Endothelial cell (in vitro differentiated cells): ENCODE measurements around the gene PDZD11. TPM values are rescaled to one million over a fixed set of nuclear protein-coding genes. Genes with fewer than 3 reads are reported as not detected.

Experiments
- DNase-seq: peaks from one replicate; pipeline ENCODE4 v3.0.0; 2021; ENCODE audit warnings: low spot score
- H3K27ac Mint-ChIP-seq: one replicate; pipeline ENCODE4 v1.8.0; 2021; ENCODE audit warnings: mixed read lengths, inconsistent platforms; ENCODE audit not compliant: unreplicated experiment
- H3K27me3 Mint-ChIP-seq: one replicate; pipeline ENCODE4 v1.8.0; 2021; ENCODE audit warnings: mild to moderate bottlenecking, moderate library complexity, mixed read lengths, inconsistent platforms; ENCODE audit not compliant: unreplicated experiment
- H3K36me3 Mint-ChIP-seq: one replicate; pipeline ENCODE4 v1.8.0; 2021; ENCODE audit warnings: mild to moderate bottlenecking, low read depth, mixed read lengths, inconsistent platforms; ENCODE audit not compliant: unreplicated experiment
- H3K4me1 Mint-ChIP-seq: one replicate; pipeline ENCODE4 v1.8.0; 2021; ENCODE audit warnings: mild to moderate bottlenecking, mixed read lengths, inconsistent platforms; ENCODE audit not compliant: unreplicated experiment
- H3K4me3 Mint-ChIP-seq: one replicate; pipeline ENCODE4 v1.8.0; 2021; ENCODE audit warnings: mild to moderate bottlenecking, mixed read lengths, inconsistent platforms; ENCODE audit not compliant: unreplicated experiment
- H3K9me3 Mint-ChIP-seq: one replicate; pipeline ENCODE4 v1.8.0; 2021; ENCODE audit warnings: mixed read lengths, inconsistent platforms; ENCODE audit not compliant: unreplicated experiment
- total RNA-seq: library from RNA; stranded (reverse); fragmentation: NEBNext Ultra II Directional; extraction: Animal tissue kit (Norgen Biotek cat#: 25700); gene quantifications from one replicate; pipeline ENCODE4 v1.2.1, GENCODE V29; 2021; ENCODE audit not compliant: unreplicated experiment
- TF ChIP-seq, protein P1 (sequence below): fragments of 200-600 bp; sonication (generic); IDR thresholded peaks from one replicate; pipeline ENCODE4 v1.5.0; 2021; ENCODE audit warnings: antibody characterized with exemption; ENCODE audit not compliant: unreplicated experiment

PDZD11 gene
- total RNA-seq, 1 donor from 2014 or later = 54.3 TPM

DNA sequence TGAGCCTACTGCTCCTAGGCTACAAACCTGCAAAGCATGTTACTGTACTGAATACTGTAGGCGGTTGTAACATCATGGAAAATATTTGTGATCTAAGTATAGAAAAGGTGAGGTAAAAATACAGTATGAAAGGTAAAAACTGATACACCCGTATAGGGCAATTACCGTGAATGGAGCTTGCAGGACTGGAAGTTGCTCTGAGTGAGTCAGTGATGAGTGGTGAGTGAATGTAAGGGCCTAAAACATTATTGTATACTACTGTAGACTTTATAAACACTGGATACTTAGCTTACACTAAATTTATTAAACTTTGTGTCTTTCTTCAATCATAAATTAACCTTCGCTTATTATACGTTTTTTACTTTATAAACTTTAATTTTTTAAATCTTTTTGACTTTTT, 3.9 kb upstream of the PDZD11 start:
- Mint-ChIP-seq H3K36me3 (peaks cover 4% of the 10 kb centered on the region), H3K27ac (no peak overlapping the region), H3K4me3 (no peak overlapping the region), H3K27me3 (no peaks in the 10 kb centered on the region), H3K4me1 (peaks cover 3% of the 10 kb centered on the region), H3K9me3 (no peaks in the 10 kb centered on the region)
- no peak for DNase-seq
- TF ChIP-seq, protein P1, sequence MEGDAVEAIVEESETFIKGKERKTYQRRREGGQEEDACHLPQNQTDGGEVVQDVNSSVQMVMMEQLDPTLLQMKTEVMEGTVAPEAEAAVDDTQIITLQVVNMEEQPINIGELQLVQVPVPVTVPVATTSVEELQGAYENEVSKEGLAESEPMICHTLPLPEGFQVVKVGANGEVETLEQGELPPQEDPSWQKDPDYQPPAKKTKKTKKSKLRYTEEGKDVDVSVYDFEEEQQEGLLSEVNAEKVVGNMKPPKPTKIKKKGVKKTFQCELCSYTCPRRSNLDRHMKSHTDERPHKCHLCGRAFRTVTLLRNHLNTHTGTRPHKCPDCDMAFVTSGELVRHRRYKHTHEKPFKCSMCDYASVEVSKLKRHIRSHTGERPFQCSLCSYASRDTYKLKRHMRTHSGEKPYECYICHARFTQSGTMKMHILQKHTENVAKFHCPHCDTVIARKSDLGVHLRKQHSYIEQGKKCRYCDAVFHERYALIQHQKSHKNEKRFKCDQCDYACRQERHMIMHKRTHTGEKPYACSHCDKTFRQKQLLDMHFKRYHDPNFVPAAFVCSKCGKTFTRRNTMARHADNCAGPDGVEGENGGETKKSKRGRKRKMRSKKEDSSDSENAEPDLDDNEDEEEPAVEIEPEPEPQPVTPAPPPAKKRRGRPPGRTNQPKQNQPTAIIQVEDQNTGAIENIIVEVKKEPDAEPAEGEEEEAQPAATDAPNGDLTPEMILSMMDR = no peak

DNA sequence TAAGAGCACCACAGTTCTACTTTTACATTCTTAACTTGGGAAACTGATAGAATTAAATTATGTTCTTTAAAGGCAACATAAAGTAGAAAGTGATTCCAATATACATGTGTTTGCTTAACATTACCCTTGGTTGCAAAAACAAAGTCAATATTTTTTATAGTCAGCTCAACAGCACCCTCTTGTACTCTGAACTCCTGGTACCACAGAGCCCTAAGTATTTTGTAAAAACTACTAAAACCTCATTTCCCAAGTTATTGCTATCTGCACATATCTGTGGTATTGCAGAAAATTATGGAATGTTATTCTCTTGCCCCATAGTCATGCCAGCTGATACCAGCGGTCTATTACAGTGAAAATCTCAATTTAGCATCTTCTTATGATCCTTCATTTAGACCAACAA, 3.1 kb upstream of the PDZD11 start:
- Mint-ChIP-seq H3K9me3 (no peaks in the 10 kb centered on the region), H3K4me3 (no peak overlapping the region), H3K27me3 (peaks cover 2% of the 10 kb centered on the region), H3K4me1 (peaks cover 3% of the 10 kb centered on the region), H3K36me3 (peaks cover 4% of the 10 kb centered on the region), H3K27ac (no peak overlapping the region)
- TF ChIP-seq, protein P1 = no peak
- no peak for DNase-seq

DNA sequence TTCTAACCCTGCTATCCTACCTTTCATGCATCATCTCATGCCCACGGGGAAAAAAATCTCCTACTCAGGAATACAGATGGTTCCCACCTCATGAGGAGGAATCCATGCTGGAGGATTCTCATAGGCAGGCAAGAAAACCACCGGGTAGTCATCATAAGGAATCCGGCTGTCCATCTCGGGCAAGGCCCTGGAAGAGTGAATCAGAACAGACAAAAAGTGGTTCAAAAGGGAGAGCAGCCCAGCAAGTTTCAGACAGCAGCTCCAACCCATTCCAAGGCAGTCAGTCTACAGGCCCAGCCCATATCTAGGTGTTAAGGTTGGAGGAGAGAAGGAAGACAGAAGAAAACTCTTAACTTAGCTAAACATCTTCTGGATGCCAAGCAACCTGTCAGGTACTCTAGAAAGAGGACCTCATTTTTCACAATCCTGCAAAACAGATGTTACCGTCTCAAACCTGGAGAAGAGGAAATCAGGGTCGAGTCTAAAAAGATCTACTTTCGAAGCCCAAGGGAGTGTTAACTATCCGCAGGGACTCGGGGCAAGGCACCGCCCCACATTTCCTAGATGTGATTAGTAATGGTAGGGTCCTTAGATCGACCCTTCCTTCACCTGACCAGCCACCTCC, 447 bp downstream of the PDZD11 start:
- no peaks in the 10 kb centered on the region for H3K9me3 Mint-ChIP-seq
- peaks cover 4% of the 10 kb centered on the region for H3K36me3 Mint-ChIP-seq
- H3K4me1 Mint-ChIP-seq = peaks cover 3% of the 10 kb centered on the region
- TF ChIP-seq, protein P1 = no peak
- H3K27ac Mint-ChIP-seq = peak overlapping the region; percentile 80
- no peak for DNase-seq
- H3K4me3 Mint-ChIP-seq = peak overlapping the region; percentile 95
- peaks cover 2% of the 10 kb centered on the region for H3K27me3 Mint-ChIP-seq

DNA sequence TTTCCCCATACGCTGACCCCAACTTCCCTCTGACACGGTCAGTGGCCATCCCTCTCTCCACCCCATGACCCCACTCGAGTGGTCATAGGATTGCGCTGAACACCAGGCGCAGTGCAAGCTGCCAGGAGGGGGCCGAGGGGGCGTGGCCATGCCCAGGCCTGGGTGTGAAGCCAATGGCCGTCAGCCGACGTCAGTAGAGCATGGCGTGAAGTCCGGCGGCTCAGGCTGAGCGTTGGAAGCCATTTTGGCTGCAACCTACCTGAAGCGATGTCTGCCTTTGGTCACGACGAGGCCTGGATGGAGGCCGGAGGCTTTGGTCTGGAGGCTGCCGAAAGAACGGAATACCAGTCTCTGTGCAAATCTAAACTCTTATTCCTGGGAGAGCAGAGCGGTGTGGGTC, 7.8 kb downstream of the PDZD11 start, which contains the start of gene RAB41:
TSS of gene RAB41 (plus strand) at position 222 of the 400 bp plus-strand sequence. CDS start at position 268, 46 bp downstream.
- no peaks in the 10 kb centered on the region for H3K9me3 Mint-ChIP-seq
- DNase-seq = no peak
- H3K4me1 Mint-ChIP-seq = no peaks in the 10 kb centered on the region
- no peaks in the 10 kb centered on the region for H3K27me3 Mint-ChIP-seq
- TF ChIP-seq, protein P1 = no peak
- H3K4me3 Mint-ChIP-seq = no peak within 1 kb of the TSS
- H3K36me3 Mint-ChIP-seq = peaks cover 7% of the 10 kb centered on the region
- no peak within 1 kb of the TSS for H3K27ac Mint-ChIP-seq

DNA sequence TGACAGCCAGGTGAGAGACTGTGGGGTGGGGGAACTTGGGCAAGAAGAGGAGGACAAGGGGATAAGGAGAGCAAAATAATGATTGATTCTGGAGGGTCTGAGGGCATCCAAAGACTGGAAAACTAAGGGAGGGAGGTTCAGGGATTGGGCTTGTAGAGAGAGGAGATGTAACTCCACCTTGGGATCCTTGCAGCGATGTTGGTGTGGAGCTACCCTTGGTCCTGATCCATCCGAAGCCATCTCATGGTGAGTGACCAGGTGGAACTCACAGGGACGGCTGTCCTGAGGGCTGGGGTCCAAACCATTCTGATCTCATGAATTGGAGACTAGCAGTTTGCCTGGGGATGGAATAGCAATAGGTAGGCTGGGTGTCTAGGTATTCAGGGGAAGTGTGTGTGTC, 9.2 kb downstream of the PDZD11 start:
- Mint-ChIP-seq H3K27me3 (no peaks in the 10 kb centered on the region), H3K27ac (no peak overlapping the region), H3K9me3 (no peaks in the 10 kb centered on the region), H3K36me3 (peaks cover 7% of the 10 kb centered on the region), H3K4me3 (no peak overlapping the region), H3K4me1 (no peaks in the 10 kb centered on the region)
- DNase-seq = no peak
- TF ChIP-seq, protein P1 = no peak
